Stimulated activated CD8-positive, alpha-beta memory T cell treated with anti-CD3 and anti-CD28 coated beads, Interleukin-12 subunit alpha, Interleukin-12 subunit beta, amount 100 ng/mL, for 4 hours (primary cell): Measurements from ENCODE around the gene GNL1.
A peak's percentile ranks its signal among the peaks of the same experiment; 100 is the strongest.

Source experiments
- DNase-seq: peaks from one replicate; pipeline ENCODE4 v3.0.0-alpha.2; 2020; ENCODE audit warnings: low read depth

GNL1 gene

GRCh38 chr6:30568245-30568644 is 12.0 kb upstream of the GNL1 start:
- DNase-seq, result no peak

GRCh38 chr6:30565772-30566171 is 9.5 kb upstream of the GNL1 start:
- no peak for DNase-seq

- no peak for DNase-seq
Observed at GRCh38 chr6:30564114-30564513, 7.8 kb upstream of the GNL1 start.

- no peak for DNase-seq
Observed at GRCh38 chr6:30562470-30563425, 6.5 kb upstream of the GNL1 start.

GRCh38 chr6:30560930-30561329 is 4.6 kb upstream of the GNL1 start:
- DNase-seq, result no peak

- no peak for DNase-seq
Observed at GRCh38 chr6:30557683-30557981, 1.3 kb upstream of the GNL1 start.

- DNase-seq, result peak; percentile 66
Observed at GRCh38 chr6:30556906-30557682, 805 bp upstream of the GNL1 start, which contains the start of gene PRR3. PRR3 (plus strand) TSS chr6:30557295; CDS start chr6:30557345, 50 bp downstream.

- no peak for DNase-seq
Observed at GRCh38 chr6:30555816-30556065, 548 bp downstream of the GNL1 start.

- DNase-seq, result no peak
Observed at GRCh38 chr6:30554962-30555815, 1.1 kb downstream of the GNL1 start.

- DNase-seq, result no peak
Observed at GRCh38 chr6:30554404-30554803, 1.9 kb downstream of the GNL1 start.

- DNase-seq, result no peak
Observed at GRCh38 chr6:30548375-30548774, 7.9 kb downstream of the GNL1 start.

- DNase-seq, result no peak
Observed at GRCh38 chr6:30547454-30547853, 8.8 kb downstream of the GNL1 start.

- DNase-seq, result no peak
Observed at GRCh38 chr6:30544666-30545272, 11.5 kb downstream of the GNL1 start.

- DNase-seq, result no peak
Observed at GRCh38 chr6:30543821-30544220, 12.5 kb downstream of the GNL1 start.

- no peak for DNase-seq
Observed at GRCh38 chr6:30542915-30543314, 13.4 kb downstream of the GNL1 start.

- no peak for DNase-seq
Observed at GRCh38 chr6:30542404-30542725, 13.9 kb downstream of the GNL1 start.

GRCh38 chr6:30541515-30542403 is 14.5 kb downstream of the GNL1 start:
- peak; percentile 61 for DNase-seq

GRCh38 chr6:30537931-30538330 is 18.4 kb downstream of the GNL1 start:
- no peak for DNase-seq

- no peak for DNase-seq
Observed at GRCh38 chr6:30533460-30534294, 22.6 kb downstream of the GNL1 start.

GRCh38 chr6:30530014-30530413 is 26.3 kb downstream of the GNL1 start:
- no peak for DNase-seq
